ENCODE results near the gene ANXA9.
A peak's percentile ranks its signal among the peaks of the same experiment; 100 is the strongest.

The ANXA9 gene

GRCh38 chr1:150981805-150982712 lies at the start of gene ANXA9:
TSS of gene ANXA9 (plus strand) at chr1:150982292. CDS start at chr1:150983106, 814 bp downstream.
- DNase-seq: no peak

GRCh38 chr1:150944856-150945255 lies 37.2 kb upstream of the ANXA9 start:
- DNase-seq: no peak

GRCh38 chr1:150954708-150955107 lies 27.4 kb upstream of the ANXA9 start:
- no peak for DNase-seq

DNA sequence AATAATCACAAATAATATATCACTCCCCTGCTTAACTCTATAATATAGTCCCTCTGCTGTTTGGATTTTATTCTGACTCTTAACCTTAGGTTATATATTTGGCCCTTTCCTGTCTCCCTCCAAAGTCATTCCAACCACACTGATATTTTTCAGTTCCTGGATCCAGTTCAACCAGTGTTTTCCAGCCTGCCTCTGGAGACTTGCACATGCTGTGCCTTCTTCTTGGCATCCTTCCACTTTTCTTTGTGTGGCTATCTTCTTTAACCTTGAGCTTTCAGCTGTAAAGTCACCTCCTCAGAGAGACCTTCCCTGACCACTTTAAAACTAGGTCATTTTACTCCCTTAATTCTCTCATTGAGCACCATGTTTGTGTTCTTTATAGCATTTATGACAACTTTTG lies 26.8 kb upstream of the ANXA9 start:
- no peak for DNase-seq

- no peak for DNase-seq
These were observed 24.4 kb upstream of the ANXA9 start for GRCh38 chr1:150957666-150958065.

GRCh38 chr1:150960646-150961045 lies 21.4 kb upstream of the ANXA9 start:
- DNase-seq: no peak

GRCh38 chr1:150961756-150962155 lies 20.3 kb upstream of the ANXA9 start:
- no peak for DNase-seq

- no peak for DNase-seq
These were observed 18.6 kb upstream of the ANXA9 start for GRCh38 chr1:150963321-150964163.

DNA sequence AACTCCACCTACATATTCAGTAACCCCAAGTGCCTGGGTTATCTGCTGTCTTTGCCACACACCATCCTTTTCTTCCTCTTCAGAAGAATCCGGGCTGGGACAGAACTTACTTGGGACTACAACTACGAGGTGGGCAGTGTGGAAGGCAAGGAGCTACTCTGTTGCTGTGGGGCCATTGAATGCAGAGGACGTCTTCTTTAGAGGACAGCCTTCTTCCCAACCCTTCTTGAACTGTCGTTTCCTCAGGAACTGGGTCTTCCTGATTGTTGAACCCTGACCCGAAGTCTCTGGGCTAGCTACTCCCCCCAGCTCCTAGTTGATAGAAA lies 18.0 kb upstream of the ANXA9 start:
- no peak for DNase-seq

DNA sequence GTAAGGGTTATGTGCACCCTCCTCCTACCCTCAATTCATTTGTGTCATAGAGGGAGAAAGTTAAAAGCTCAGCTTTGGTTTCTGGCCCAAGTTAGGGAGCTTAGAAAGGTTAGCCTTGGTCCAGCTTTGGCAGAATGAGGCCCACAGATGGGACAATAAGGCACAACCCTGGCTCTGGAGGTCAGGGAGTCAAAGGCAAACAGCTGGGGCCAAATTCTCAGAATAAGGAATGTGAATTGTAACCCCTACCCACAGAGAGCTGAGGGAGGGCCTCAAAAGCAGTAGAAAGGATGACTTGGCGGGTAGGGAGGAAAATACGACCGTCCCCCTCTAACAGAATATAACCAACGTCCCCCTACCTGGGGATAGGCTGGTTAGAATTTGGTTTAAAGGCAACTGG lies 16.5 kb upstream of the ANXA9 start:
- no peak for DNase-seq

GRCh38 chr1:150966011-150966410 lies 16.1 kb upstream of the ANXA9 start:
- no peak for DNase-seq

GRCh38 chr1:150967936-150968335 lies 14.2 kb upstream of the ANXA9 start:
- DNase-seq: no peak

GRCh38 chr1:150968491-150968890 lies 13.6 kb upstream of the ANXA9 start:
- DNase-seq: no peak

DNA sequence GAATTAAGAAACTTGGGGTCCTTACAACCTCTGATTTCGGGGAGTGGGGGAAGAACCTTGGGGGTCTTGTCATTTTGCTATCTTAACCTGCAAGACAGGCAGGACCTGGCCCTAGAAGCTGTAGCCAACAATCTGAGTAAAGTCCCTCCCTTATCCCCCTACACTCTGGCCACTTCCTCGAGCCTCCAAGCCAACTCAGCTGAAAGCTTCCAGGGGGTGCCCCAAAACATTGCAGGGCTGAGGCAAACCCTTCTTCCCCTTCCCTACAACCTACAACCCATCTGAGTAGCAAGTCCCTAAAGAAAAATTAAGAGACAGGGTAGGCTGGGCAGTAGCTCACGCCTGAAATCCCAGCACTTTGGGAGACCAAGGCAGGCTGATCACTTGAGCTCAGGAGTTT lies 12.5 kb upstream of the ANXA9 start:
- DNase-seq: no peak

DNA sequence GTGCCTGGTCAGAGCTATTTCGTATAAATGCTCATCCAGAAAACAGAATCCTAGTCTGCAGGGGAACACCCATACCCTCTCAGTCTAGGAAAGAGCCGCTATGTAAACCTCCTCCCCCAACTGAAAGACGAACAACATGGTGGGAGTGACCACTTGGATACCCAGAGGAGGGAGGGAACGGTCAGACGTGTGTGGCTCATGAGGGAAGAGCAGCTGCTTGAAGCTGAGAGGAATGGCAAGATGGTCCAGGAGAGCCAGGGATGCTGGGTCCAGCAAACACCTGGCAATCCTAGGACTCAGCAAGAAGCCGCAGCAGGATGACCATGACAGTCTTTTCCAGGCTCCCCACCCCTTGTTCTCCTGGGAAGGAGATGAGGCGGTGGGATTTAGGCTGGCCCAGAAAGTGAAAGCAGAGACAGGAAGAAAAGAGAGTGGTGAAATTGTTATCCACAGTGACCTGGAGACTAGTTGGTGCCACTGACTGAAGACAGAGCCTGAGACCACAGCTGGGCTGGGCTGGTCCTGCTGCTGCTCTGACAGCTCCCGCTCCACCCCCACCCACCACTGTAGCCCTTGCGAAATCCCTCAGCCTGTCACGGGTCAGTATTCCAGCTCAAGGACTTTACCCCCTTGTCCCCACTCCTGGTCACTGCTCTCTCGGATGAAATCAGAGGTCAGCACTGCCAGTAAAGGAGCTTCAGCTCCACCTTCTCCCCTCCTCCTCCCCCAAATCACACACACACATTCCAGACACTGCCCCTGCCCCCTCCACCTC lies 11.1 kb upstream of the ANXA9 start:
- no peak for DNase-seq

GRCh38 chr1:150971583-150972416 lies 10.3 kb upstream of the ANXA9 start:
- DNase-seq: no peak

DNA sequence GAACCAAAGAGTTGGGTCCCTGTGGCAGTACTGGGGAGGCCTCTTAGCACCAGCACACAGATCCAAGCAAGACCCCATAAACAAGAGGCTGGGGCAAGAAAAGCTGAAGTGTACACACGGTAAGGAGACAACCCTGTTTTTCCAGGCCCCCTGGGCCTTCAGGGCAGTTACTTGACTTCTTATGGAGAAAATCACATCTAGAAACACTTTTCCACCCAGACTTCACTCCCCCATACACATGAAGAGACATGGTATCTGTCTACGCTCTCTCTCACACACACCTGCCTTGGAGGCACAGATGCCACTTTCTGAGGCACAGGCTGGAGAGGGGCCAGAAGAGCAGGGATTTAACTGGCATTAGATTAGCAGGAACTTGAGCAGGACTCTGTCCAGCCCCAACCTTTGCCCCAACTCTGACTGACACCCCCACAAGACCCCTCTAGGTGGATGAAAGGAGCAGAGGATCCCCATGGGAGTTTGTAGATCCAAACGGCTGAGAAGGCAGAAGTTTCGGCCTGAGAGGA lies 9.6 kb upstream of the ANXA9 start:
- DNase-seq: no peak

DNA sequence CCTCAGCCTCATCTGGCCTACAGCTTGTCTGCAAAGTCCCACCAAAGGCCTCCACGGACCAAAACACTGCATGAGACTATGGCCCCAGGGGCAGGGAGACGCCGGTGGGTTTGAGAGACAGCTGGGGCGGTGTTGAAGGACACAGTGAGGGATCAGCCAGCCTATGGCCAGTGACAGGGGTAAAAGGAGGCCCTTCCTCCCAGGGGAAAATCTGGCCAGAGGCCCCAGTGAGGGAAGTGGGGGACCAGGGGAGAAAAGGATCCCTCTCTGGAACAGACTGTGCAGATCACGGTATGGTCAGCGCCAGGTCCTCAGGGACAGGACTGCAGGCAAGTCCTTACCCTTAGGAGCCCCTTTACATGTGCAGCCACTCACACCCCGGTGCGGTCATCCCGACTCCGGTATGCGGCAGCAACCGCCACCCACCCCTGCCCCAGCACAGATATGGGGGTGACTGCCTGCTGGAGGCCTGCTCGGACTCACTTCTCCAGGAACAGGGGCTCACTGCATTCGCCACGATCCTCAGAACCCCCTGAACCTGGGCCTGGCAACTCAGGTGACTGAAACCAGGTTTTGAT lies 8.7 kb upstream of the ANXA9 start:
- no peak for DNase-seq

DNA sequence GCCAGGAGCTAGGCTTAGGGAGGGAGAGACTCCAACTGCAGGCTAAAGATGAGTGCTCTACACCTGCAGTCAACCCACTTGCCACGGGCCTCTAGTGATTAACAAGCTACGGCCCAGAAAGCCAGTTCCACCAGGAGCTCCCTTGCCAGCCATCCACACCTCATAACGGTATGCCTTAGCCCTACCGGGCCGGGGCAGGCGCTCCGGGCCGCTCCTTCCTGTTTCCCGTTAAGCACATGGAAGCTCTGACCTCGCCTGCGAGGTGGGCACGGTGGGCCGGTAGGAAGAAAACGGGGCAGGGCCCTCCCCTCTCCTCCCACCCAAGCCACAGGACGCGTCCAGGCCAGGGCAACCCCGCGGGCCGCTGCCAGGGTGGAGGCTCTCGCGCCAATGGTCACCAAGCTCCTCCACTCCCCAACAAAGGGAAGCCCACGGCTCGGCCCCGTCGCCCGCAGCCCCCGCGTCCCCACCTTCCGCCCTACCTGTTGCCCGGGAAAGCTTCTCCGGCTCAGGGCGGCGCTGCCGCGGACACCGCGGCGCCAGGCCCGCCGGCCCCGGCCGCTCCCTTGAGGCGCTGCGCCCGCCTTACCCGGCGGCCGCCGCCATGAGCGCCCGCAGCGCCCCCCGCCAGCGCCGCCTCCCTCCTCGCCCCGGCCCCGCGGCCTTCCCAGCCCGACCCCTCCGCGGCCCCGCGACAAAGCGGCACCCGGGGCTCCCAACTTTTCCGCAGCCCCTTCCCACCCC lies 8.1 kb upstream of the ANXA9 start:
- peak; percentile 29 for DNase-seq

DNA sequence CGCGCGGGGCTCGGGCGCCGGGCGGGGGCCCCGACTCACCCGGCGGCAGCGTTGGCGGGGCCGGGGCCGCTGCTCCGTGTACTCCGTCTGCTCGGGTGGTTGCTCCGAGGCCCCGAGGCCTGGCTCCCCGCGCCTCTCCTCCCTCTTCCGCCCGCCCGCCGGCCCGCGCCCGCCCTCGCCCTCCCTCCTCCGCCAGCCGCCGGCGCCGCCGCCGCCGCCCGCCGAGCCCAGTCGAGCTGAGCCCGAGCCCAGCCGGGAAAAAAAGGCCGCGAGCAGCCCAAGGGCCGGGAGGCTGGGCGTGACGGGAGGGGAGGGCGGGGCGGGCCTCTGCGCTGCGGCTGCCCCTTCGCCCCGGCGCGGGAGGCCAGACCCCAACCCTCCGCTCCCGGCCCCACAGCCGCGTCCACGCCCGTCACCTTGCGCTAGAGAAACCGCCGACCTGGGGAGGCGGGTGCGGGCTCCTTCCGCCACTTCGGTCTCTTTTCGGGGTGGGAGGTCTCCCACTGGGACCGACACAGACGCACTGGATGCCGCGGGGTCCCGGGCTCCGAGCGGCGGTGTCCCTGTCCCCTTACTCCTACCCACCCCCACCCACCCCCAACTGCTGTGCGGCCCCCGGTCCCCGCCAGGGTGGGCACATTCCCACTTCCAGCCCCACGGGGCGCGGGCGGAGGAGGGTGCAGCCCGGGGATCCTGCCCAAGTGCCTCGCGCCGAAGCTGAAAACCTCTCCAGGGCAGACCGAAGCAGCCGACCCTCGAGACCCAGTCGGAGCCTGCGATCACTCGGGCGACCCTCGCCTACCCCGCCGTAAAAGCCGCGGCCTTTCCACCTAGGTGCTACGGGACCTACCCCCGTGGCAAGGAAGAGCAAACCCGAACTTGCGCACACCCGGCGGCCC lies 7.3 kb upstream of the ANXA9 start, which contains the start of gene CERS2:
CERS2 (minus strand) TSS at position 256 of the 899 bp plus-strand sequence. CDS start 5,745 bp downstream, outside the sequence.
- DNase-seq: peak; percentile 76

Data from activated CD4-positive, alpha-beta T cell treated with anti-CD3 and anti-CD28 coated beads, Interleukin-2, amount 50 U/mL, for 1 hour (primary cell).